ENCODE data around the gene H2BK1.

H2BK1 gene

GRCh38 chr7:151206914-151207313 lies 3.4 kb downstream of the H2BK1 start:
- TF ChIP-seq, protein P1, sequence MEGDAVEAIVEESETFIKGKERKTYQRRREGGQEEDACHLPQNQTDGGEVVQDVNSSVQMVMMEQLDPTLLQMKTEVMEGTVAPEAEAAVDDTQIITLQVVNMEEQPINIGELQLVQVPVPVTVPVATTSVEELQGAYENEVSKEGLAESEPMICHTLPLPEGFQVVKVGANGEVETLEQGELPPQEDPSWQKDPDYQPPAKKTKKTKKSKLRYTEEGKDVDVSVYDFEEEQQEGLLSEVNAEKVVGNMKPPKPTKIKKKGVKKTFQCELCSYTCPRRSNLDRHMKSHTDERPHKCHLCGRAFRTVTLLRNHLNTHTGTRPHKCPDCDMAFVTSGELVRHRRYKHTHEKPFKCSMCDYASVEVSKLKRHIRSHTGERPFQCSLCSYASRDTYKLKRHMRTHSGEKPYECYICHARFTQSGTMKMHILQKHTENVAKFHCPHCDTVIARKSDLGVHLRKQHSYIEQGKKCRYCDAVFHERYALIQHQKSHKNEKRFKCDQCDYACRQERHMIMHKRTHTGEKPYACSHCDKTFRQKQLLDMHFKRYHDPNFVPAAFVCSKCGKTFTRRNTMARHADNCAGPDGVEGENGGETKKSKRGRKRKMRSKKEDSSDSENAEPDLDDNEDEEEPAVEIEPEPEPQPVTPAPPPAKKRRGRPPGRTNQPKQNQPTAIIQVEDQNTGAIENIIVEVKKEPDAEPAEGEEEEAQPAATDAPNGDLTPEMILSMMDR (IDR thresholded peaks at IDR 0.05; ENCODE audit: extremely low read depth, missing control alignments): no peak
- DNase-seq (ENCODE audit: low spot score): no peak

DNA sequence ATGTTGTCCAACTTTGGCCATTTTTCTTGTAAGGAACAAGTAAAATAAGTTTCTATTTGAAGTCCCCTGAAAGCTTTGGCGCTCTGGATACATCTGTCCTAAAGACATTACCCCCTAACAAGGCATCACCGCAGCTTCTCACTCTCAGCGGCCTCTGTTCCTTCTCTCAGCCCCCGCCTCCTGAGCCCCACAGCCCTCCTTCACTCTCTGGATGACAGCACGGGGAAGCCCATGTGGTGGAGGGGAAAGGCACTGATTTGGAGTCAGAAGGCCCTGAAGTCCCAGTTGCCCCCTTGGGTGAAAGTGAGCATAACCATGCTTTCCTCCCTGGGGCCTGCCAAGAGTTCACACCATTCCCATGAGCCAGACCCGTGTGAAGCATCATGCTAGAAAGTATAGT lies 4.6 kb downstream of the H2BK1 start:
- TF ChIP-seq, protein P1 (IDR thresholded peaks at IDR 0.05; ENCODE audit: extremely low read depth, missing control alignments): no peak
- DNase-seq (ENCODE audit: low spot score): no peak

DNA sequence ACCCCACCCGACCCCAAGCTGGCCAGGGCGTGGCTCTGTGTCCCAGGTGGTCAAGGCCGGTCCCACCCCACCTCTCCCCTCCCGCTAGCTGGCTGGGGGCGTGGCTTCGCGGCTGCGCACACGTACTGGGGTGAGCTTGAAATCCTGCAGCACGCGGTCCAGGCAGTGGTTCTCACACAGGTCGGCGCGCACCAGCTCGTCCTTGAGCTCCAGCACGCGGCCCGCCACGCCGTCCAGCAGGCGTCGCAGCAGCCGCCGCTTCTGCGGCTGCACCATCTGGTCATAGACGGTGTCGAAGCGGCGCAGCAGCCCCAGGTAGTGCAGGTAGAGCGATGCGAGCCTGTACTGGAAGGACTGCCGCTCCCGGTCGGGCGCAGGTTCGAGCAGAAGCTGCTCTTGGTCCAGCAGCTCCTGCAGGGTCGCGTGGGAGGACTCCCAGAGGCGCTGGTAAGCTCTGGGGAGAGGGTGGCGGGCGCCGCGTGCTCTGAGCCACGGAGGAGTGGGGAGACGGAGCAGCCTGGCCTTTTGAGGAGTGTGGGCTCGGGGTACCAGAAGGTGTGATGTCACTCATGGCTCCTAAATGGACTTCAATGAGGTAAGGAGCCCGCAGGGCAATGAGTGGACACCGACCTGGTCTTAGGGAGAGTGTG lies 5.8 kb downstream of the H2BK1 start:
- TF ChIP-seq, protein P1 (IDR thresholded peaks at IDR 0.05; ENCODE audit: extremely low read depth, missing control alignments): no peak
- DNase-seq (ENCODE audit: low spot score): no peak

DNA sequence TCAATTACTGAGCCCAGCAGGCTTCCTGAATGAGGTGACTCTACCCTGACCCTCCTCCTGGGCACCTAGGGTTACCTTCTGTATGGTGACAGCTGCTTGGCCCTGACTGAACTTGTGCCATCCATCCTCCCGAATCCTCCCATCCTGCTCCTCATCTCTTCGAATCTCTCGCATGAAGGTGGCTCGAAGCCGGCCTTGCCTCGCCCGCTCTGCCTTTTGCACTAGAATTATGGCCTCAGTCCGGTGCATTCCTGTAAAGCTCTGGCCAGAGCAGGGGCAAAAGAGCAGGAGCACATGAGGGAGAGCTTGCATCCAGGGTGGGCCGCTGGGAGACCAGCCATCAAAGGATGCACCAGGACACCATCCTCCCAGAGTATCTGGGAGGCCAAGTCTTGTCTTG lies 7.5 kb downstream of the H2BK1 start:
- DNase-seq (ENCODE audit: low spot score): no peak
- TF ChIP-seq, protein P1 (IDR thresholded peaks at IDR 0.05; ENCODE audit: extremely low read depth, missing control alignments): no peak

- TF ChIP-seq, protein P1 (IDR thresholded peaks at IDR 0.05; ENCODE audit: extremely low read depth, missing control alignments): no peak
- DNase-seq (ENCODE audit: low spot score): no peak
These were observed 8.5 kb downstream of the H2BK1 start for GRCh38 chr7:151201751-151202150.

DNA sequence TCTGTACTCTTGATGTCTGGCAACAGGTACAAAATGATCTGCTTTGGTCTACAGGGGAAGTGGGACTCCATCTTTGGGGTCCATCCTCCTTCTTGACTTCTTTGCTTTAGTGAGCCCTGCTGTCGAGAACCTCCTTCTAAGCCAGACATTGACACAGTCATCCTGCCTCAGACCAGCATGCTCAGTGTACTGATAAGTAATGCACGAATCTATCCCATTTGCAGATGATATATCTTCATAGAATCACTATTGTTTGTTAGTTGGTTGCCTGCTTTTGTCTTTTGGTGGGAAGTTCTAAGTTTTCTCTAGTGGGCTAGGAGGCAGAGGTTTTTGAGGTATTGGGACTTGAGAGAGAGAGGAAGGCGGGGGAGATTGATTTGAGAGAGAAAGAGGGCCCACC lies 8.9 kb downstream of the H2BK1 start:
- DNase-seq (ENCODE audit: low spot score): no peak
- TF ChIP-seq, protein P1 (IDR thresholded peaks at IDR 0.05; ENCODE audit: extremely low read depth, missing control alignments): no peak

- TF ChIP-seq, protein P1 (IDR thresholded peaks at IDR 0.05; ENCODE audit: extremely low read depth, missing control alignments): no peak
- no peak for DNase-seq (ENCODE audit: low spot score)
These were observed 11.1 kb downstream of the H2BK1 start for GRCh38 chr7:151198945-151199848.

All from GM20000 (cell line).